Chondrocyte (in vitro differentiated cells): ENCODE results near the gene CATSPER3. TPM values are rescaled to one million over a fixed set of nuclear protein-coding genes. Genes with fewer than 3 reads are reported as not detected.
"Not testable (repeated sequence)": the region's sequence is repeated elsewhere in the genome, so short reads cannot be mapped to it uniquely, and the experiment has no call there.

Experiments
- DNase-seq: peaks from one replicate; pipeline ENCODE4 v3.0.0; 2021; ENCODE audit warnings: mixed read lengths, low spot score
- H3K27ac Mint-ChIP-seq: one replicate; pipeline ENCODE4 v1.8.0; 2021; ENCODE audit warnings: mild to moderate bottlenecking, moderate library complexity, mixed read lengths; ENCODE audit not compliant: unreplicated experiment
- H3K27me3 Mint-ChIP-seq: 2 replicates; pipeline ENCODE4 v1.8.0; 2021; ENCODE audit warnings: low read depth, mixed read lengths
- H3K36me3 Mint-ChIP-seq: 2 replicates; pipeline ENCODE4 v1.8.0; 2021; ENCODE audit warnings: low read depth, mixed read lengths
- H3K4me1 Mint-ChIP-seq: 2 replicates; pipeline ENCODE4 v1.8.0; 2021; ENCODE audit warnings: low read depth, mild to moderate bottlenecking, mixed read lengths
- H3K4me3 Mint-ChIP-seq: one replicate; pipeline ENCODE4 v1.8.0; 2021; ENCODE audit warnings: mild to moderate bottlenecking, moderate library complexity, mixed read lengths; ENCODE audit not compliant: unreplicated experiment
- H3K9me3 Mint-ChIP-seq: 2 replicates; pipeline ENCODE4 v1.8.0; 2021; ENCODE audit warnings: low read depth, mixed read lengths
- total RNA-seq: library from RNA; stranded (reverse); gene quantifications from 3 replicates; pipeline ENCODE4 v1.2.1, GENCODE V29; 2021
- TF ChIP-seq, protein P1 (sequence below): fragments of 200-600 bp; sonication (generic); IDR thresholded peaks from 2 replicates; pipeline ENCODE4 v1.5.0; 2021; ENCODE audit warnings: antibody characterized with exemption, mild to moderate bottlenecking, moderate library complexity

CATSPER3 gene
- total RNA-seq, 1 donor from 2014 or later, result 0.17 TPM

DNA sequence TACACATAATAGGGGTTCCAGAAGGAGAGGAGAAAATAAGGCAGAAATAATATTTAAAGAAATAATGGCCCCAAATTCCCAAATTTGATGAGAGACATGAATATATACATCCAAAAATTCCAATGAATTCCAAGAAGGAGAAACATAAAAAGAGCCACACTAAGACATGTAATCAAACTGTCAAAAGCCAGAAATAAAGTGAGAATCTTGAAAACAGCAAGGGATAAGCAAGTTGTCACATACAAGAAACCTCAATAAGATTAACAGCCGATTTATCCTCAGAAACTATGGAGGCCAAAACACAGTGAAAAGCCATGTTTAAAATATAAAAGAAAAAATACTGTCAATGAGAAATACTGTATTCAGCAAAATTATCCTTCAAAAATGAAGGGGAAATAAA lies 14.5 kb downstream of the CATSPER3 start:
- TF ChIP-seq, protein P1, sequence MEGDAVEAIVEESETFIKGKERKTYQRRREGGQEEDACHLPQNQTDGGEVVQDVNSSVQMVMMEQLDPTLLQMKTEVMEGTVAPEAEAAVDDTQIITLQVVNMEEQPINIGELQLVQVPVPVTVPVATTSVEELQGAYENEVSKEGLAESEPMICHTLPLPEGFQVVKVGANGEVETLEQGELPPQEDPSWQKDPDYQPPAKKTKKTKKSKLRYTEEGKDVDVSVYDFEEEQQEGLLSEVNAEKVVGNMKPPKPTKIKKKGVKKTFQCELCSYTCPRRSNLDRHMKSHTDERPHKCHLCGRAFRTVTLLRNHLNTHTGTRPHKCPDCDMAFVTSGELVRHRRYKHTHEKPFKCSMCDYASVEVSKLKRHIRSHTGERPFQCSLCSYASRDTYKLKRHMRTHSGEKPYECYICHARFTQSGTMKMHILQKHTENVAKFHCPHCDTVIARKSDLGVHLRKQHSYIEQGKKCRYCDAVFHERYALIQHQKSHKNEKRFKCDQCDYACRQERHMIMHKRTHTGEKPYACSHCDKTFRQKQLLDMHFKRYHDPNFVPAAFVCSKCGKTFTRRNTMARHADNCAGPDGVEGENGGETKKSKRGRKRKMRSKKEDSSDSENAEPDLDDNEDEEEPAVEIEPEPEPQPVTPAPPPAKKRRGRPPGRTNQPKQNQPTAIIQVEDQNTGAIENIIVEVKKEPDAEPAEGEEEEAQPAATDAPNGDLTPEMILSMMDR, result no peak
- Mint-ChIP-seq H3K4me3 (no peak overlapping the region), H3K27ac (no peak overlapping the region), H3K36me3 (peaks cover 5% of the 10 kb centered on the region), H3K9me3 (peaks cover 45% of the 10 kb centered on the region), H3K4me1 (no peaks in the 10 kb centered on the region), H3K27me3 (peaks cover 1% of the 10 kb centered on the region)
- no peak for DNase-seq

DNA sequence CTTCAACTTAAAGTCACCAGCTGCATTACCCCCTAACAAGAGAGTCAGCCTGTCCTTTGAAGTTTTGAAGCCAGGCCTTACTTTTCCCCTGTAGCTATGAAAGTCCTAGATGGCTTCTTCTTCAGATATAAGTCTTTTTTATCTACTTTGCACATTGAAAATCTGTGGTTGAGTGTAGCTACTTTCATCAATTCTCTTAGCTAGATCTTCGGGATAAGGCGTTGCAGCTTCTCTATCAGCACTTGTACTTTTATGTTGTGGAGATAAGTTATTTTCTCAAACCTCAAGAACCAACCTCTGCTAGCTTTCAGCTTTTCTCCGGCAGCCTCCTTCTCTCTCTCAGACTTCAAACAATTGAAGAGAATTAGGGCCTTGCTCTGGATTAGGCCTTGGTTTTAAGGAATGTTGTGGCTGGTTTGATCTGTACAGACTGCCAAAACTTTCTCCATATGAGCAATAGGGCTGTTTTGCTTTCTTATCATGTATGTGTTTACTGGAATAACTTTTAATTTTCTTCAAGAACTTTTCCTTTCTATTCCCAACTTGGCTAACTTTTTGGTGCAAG lies 21.6 kb downstream of the CATSPER3 start:
- Mint-ChIP-seq H3K27me3 (peaks cover 1% of the 10 kb centered on the region), H3K27ac (no peak overlapping the region), H3K36me3 (peaks cover 2% of the 10 kb centered on the region), H3K4me3 (no peak overlapping the region), H3K9me3 (peaks cover 13% of the 10 kb centered on the region), H3K4me1 (peaks cover 5% of the 10 kb centered on the region)
- no peak for DNase-seq
- TF ChIP-seq, protein P1, result no peak

DNA sequence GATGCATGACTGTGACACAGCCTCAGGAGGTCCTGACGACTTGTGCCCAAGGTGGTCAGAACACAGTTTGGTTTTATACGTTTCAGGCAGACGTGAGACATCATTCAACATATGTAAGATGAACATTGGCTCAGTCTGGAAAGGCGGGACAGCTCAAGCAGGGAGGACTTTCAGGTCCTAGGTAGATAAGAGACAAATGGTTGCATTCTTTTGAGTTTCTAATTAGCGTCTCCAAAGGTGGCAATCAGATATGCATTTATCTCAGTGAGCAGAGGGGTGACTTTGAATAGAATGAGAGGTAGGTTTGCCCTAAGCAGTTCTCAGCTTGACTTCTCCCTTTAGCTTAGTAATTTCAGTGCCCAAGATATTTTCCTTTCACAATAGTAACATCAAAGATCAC lies 22.5 kb downstream of the CATSPER3 start:
- not testable (repeated sequence) for H3K4me3 Mint-ChIP-seq, H3K27ac Mint-ChIP-seq, DNase-seq, H3K27me3 Mint-ChIP-seq, H3K4me1 Mint-ChIP-seq, H3K36me3 Mint-ChIP-seq
- peaks cover 13% of the 10 kb centered on the region for H3K9me3 Mint-ChIP-seq

DNA sequence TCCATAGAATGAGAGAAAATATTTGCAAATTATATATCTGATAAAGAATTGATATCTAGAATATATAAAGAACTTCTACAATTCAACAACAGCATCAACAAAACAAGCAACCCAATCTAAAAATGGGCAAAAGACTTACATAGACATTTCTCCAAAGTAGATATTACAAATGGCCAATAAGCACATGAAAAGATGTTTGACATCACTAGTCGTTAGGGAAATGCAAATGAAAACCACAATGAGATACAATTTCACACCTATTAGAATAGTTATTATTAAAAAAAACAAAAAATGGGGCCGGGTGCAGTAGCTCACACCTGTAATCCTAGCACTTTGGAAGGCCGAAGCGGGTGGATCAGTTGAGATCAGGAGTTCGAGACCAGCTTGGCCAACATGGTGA lies 24.4 kb downstream of the CATSPER3 start:
- Mint-ChIP-seq H3K27me3 (peaks cover 8% of the 10 kb centered on the region), H3K4me3 (no peak overlapping the region), H3K9me3 (peaks cover 13% of the 10 kb centered on the region), H3K27ac (no peak overlapping the region), H3K36me3 (peaks cover 2% of the 10 kb centered on the region), H3K4me1 (peaks cover 5% of the 10 kb centered on the region)
- TF ChIP-seq, protein P1, result no peak
- no peak for DNase-seq

DNA sequence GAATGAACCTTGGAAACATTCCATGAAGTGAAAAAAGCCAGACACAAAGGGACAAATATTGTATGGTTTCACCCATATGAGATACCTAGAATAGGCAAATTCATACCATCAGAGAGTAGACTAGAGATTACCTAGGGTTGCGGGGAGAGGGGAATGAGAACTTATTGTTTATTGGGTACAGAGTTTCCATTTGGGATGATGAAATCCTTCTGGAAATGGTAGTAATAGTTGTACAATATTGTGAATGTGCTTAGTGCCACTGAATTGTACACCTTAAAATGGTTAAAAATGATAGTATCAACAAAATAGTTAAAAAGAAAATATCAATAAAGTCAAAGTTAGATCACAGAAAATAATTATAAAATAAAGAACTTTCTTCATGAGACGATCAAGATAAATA lies 25.5 kb downstream of the CATSPER3 start:
- Mint-ChIP-seq H3K27me3 (peaks cover 7% of the 10 kb centered on the region), H3K4me3 (no peak overlapping the region), H3K27ac (no peak overlapping the region), H3K36me3 (peaks cover 2% of the 10 kb centered on the region), H3K9me3 (peaks cover 13% of the 10 kb centered on the region), H3K4me1 (peaks cover 5% of the 10 kb centered on the region)
- TF ChIP-seq, protein P1, result no peak
- DNase-seq, result no peak

DNA sequence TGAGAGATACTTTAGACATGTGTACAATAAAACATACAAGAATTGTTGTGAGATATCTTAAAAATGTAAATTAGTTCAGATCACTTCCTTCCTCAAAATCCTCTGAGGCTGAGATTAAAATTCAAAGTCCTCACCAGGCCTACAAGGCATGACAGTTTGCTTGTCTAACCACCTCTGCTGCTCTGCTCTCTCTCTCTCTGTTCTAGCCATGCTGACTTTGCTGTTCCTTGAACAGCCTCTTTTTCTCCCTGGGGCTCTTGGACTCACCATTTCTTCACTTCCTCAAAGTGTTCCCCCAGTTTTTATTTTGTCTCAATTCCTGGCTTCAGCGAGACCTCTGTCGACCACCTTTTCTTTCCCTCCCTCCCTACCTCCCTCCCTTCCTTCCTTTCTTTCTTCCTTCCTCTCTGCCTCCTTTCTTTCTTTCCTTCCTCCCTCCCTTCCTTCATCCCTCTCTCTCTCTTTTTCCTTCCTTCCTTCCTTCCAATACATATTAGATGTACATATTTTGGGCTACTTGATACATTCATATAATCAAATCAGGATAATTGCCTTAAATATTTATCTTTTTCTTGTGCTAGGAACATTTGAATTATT lies 27.0 kb downstream of the CATSPER3 start:
- Mint-ChIP-seq H3K4me3 (no peak overlapping the region), H3K9me3 (peaks cover 13% of the 10 kb centered on the region), H3K27me3 (peaks cover 11% of the 10 kb centered on the region), H3K4me1 (peaks cover 5% of the 10 kb centered on the region), H3K27ac (no peak overlapping the region), H3K36me3 (peaks cover 4% of the 10 kb centered on the region)
- TF ChIP-seq, protein P1, result no peak
- DNase-seq, result no peak
